Left lung (tissue), 10 donors: ENCODE data around the gene ATP10A. TPM values are rescaled to one million over a fixed set of nuclear protein-coding genes. Genes with fewer than 3 reads are reported as not detected.
A peak's percentile ranks its signal among the peaks of the same experiment; 100 is the strongest.
"Not testable (repeated sequence)": the region's sequence is repeated elsewhere in the genome, so short reads cannot be mapped to it uniquely, and the experiment has no call there.

Experiments used
- ATAC-seq: fragments of 200-7000 bp; cut with Tn5 transposase; one replicate; pipeline ENCODE4 v1.9.1; 2020; ENCODE audit warnings: moderate library complexity
- DNase-seq, 4 donors: peaks; one replicate each; pipeline ENCODE4 v3.0.0-alpha.2; 2013 to 2020
- H3K27ac ChIP-seq, 2 donors: fragments of 200-600 bp; sonication (generic) in 1 of 2; one replicate each; pipeline versions ENCODE4 v1.5.0 to v1.8.0; 2020 to 2021
- H3K27me3 ChIP-seq, 2 donors: fragments of 200-600 bp; sonication (generic) in 1 of 2; one replicate each; pipeline versions ENCODE4 v1.5.0 to v1.8.0; 2020 to 2021
- H3K36me3 ChIP-seq, 2 donors: fragments of 200-600 bp; sonication (generic) in 1 of 2; one replicate each; pipeline versions ENCODE4 v1.5.0 to v1.8.0; 2020 to 2021
- H3K4me1 ChIP-seq, 2 donors: fragments of 200-600 bp; one replicate each; pipeline ENCODE4 v1.8.0; 2021
- H3K4me3 ChIP-seq, 2 donors: fragments of 200-600 bp; sonication (generic) in 1 of 2; one replicate each; pipeline versions ENCODE4 v1.5.0 to v1.8.0; 2020 to 2021; ENCODE audit warnings: mild to moderate bottlenecking in 1 of 2
- H3K9me3 ChIP-seq, 2 donors: fragments of 200-600 bp; sonication (generic) in 1 of 2; one replicate each; pipeline versions ENCODE4 v1.5.0 to v1.8.0; 2020 to 2021
- intact Hi-C, 2 donors: fragments of 100-400 bp; cut with DNase I; formaldehyde crosslinking; loops; one replicate each; pipeline versions ENCODE4 v1.11.2 to v1.14.2; 2022
- polyA plus RNA-seq, 6 donors: library from polyadenylated mRNA; unstranded; fragments of 120-200 nt; gene quantifications; one replicate each; pipeline ENCODE4 v1.2.1, GENCODE V29; 2013; ENCODE audit not compliant: insufficient read length in 6 of 6
- total RNA-seq, 2 donors: library from RNA; stranded (reverse); fragmentation: NEBNext Ultra II Directional; extraction: Animal tissue kit (Norgen Biotek cat#: 25700); gene quantifications; one replicate each; pipeline ENCODE4 v1.2.1, GENCODE V29; 2021
- TF ChIP-seq, protein P1 (sequence below), 2 donors: fragments of 200-600 bp; sonication (generic) in 1 of 2; IDR thresholded peaks; one replicate each; pipeline versions ENCODE4 v1.5.0 to v1.8.0; 2021; ENCODE audit warnings: antibody characterized with exemption in 2 of 2
- donor health status: DM: no; HTN: yes; CAD: no.
- donor health status: DM: no; HTN: no; CAD: no.

ATP10A gene
- total and polyA plus RNA-seq, 8 donors = 0.70 to 46.1 (median 0.87) TPM

DNA sequence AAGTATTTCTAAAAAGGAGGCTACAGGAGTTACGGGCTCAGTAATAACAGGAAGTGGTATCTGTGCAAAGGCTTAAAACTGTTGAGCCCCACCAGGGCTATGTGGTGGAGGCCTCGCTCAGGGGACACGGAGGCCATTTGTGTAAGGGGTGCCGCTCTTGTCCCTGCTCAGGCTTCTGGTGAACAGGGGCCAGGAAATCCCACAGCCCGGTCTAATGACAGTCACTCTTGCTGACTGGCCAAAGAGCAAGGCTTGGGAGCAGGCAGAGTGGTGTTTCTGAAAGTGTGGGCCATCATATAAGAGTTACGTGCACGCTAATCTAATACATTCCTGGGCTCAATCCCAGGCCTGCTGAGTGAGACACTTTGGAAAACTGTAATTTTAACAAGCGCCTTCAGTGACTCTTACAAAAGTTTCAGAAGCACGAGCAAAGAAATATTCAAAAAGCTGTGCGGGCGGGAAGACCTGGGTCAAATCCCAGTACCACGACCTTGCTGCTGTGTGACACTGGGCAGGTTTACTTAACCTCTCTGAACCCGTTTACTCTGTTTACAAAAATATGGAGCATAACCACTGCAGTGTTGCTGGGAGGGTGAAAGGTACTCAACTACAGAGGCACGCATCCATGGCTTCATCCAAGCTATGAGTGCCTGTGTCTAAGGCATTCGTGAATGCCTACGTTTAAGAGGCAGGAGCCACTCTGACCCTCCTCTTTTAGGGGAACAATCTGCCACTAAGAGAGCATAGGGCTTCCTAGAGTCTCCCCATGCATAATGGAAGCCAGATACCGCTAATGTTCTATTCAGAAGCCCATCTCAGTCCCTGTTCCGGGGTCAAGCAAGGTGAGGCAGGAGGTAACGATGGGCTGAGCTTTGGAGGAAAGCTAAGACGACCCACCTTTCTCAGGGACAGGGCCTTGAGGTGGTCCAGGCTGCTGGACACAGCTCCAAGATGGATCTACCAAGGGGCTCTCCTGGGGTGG, 2.0 kb downstream of the ATP10A start:
- H3K4me3 ChIP-seq = peak overlapping the region; percentile 62 to 76
- TF ChIP-seq, protein P1, sequence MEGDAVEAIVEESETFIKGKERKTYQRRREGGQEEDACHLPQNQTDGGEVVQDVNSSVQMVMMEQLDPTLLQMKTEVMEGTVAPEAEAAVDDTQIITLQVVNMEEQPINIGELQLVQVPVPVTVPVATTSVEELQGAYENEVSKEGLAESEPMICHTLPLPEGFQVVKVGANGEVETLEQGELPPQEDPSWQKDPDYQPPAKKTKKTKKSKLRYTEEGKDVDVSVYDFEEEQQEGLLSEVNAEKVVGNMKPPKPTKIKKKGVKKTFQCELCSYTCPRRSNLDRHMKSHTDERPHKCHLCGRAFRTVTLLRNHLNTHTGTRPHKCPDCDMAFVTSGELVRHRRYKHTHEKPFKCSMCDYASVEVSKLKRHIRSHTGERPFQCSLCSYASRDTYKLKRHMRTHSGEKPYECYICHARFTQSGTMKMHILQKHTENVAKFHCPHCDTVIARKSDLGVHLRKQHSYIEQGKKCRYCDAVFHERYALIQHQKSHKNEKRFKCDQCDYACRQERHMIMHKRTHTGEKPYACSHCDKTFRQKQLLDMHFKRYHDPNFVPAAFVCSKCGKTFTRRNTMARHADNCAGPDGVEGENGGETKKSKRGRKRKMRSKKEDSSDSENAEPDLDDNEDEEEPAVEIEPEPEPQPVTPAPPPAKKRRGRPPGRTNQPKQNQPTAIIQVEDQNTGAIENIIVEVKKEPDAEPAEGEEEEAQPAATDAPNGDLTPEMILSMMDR (IDR thresholded peaks at IDR 0.05) = no peak
- peaks cover 0 to 37% of the 10 kb centered on the region in 2 donors for H3K27me3 ChIP-seq
- peak; percentile 8 for ATAC-seq
- H3K9me3 ChIP-seq = no peaks in the 10 kb centered on the region
- intact Hi-C loops = no loop called here
- no peaks in the 10 kb centered on the region for H3K36me3 ChIP-seq
- H3K4me1 ChIP-seq = peaks cover 0 to 40% of the 10 kb centered on the region in 2 donors
- no peak for DNase-seq
- peak overlapping the region; percentile 64 to 78 for H3K27ac ChIP-seq

DNA sequence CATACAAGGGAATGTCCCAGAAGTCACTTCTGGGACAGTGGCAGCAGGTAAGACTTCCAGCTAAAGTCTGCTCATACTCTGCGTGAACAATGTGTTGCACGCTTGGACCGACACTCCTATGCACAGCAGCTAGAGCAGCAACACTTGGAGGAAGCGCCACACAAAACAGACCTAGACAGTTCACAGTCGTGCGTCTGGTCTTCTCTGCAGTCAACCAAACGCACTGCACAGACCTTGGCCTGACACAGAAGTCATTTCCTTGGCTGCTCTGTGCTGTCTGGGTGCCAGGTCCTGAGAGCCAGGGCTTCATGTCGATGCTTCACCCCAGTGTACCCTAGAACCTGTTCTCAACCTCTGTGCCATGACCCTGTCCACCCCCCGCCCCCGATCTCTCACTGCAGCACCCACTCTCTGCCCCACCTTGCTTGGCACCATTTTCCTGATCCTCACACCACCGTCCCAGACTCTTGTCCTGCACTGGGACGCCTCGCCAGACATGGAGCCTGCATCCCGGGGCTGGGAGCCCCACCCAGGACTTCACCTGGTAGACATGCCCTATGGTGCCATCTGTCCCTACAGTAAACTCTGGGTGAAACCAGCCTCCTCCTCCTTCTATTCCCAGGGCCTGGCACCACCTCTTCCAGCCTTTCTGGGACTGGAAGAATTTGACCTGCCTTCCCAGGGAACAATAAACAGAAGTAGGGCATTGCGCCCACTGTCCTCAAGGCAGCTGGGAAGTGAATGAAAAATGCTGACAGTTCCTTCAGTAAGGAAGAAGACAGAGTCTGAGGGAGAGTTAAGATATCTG, 3.1 kb downstream of the ATP10A start:
- Histone ChIP-seq H3K27me3 (peaks cover 0 to 37% of the 10 kb centered on the region in 2 donors), H3K4me1 (peaks cover 0 to 40% of the 10 kb centered on the region in 2 donors), H3K36me3 (no peaks in the 10 kb centered on the region), H3K9me3 (no peaks in the 10 kb centered on the region), H3K27ac (peak overlapping the region; percentile 33 to 78), H3K4me3 (peak overlapping the region in 1 of 2 donors; percentile 16)
- ATAC-seq (peak; percentile 35), DNase-seq (no peak)
- intact Hi-C loops = no loop called here
- TF ChIP-seq, protein P1 (IDR thresholded peaks at IDR 0.05) = no peak

DNA sequence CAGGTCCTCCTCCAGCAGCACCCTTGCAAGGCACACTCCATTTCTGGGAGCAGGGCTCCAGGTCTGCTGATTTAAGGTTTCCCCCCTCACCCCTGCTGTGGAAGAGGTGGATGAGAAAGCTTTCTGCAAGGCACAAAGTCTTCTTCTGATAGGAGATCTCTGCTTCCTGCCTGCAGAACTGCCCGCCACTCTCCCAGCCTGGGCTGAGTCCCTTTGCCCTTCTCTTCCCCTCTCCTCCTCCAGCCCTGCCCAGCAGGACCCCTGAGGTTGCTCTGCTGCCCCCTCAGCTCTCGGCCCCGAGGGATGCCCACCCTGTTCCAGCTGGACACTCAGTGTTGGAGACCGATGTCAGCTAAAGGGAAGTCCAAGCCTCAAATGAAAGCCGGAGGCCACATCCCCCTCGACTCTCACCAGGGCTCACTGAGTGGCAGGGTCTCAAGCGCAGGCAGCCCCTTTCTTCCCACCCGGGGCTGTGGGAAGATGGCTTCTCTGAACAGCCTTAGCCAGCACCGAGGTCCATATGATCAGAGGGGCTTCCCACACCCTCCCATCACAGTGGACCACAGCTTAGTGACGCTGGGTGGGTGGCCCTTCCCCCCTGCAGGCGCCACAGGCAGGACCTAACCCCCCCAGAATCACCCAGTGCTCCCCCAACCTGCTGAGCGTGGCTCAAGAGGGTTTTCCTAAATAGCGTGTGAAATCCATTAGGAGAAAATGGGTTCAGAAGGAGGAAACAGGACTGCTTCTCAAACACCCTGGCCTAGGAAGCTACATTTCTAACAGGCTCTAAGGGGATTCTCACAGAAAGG, 4.0 kb downstream of the ATP10A start:
- Histone ChIP-seq H3K36me3 (no peaks in the 10 kb centered on the region), H3K9me3 (no peaks in the 10 kb centered on the region), H3K27ac (no peak overlapping the region), H3K4me3 (no peak overlapping the region), H3K27me3 (peaks cover 0 to 35% of the 10 kb centered on the region in 2 donors), H3K4me1 (peaks cover 0 to 40% of the 10 kb centered on the region in 2 donors)
- DNase-seq = no peak
- intact Hi-C loops = no loop called here
- no peak for ATAC-seq
- TF ChIP-seq, protein P1 (IDR thresholded peaks at IDR 0.05) = no peak

DNA sequence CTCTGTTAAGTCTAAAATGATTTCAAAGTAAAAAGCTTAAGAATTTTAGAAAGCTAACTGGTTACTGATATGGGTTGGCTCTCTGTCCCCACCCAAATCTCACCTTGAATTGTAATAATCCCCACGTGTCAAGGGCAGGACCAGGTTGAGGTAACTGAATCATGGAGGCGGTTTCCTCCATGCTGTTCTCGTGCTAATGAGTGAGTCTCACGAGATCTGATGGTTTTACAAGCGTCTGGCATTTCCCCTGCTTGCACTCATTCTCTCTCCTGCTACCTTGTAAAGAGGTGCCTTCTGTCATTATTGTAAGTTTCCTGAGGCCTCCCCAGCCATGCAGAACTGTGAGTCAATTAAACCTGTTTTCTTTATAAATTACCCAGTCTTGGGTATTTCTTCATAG, 7.1 kb downstream of the ATP10A start:
- H3K27me3 ChIP-seq, H3K9me3 ChIP-seq, H3K36me3 ChIP-seq, H3K27ac ChIP-seq, ATAC-seq, DNase-seq, H3K4me3 ChIP-seq, intact Hi-C loops: not testable (repeated sequence)
- peaks cover 7 to 34% of the 10 kb centered on the region in 2 donors for H3K4me1 ChIP-seq
